Measurements from ENCODE around the gene IGF1R.

- no peak for TF ChIP-seq POLR2A (IDR thresholded peaks at IDR 0.05; ENCODE audit: low read depth, low read length)
- TF ChIP-seq EZH2 (IDR thresholded peaks at IDR 0.05; ENCODE audit: borderline replicate concordance, low read depth, low read length, severe bottlenecking) = no peak
- no peak for TF ChIP-seq POLR2AphosphoS5 (IDR thresholded peaks at IDR 0.05; ENCODE audit: insufficient read depth, low read depth, low read length)
- no peak for TF ChIP-seq CTCF (IDR thresholded peaks at IDR 0.05; ENCODE audit: extremely low read depth in 1 of 2, insufficient read depth in 1 of 2, low read depth in 1 of 2, low read length in 2 of 2)
- no peak for TF ChIP-seq MYC (IDR thresholded peaks at IDR 0.05; ENCODE audit: low read depth, low read length)
- no peak for TF ChIP-seq JUN (IDR thresholded peaks at IDR 0.05; ENCODE audit: borderline replicate concordance, insufficient read depth, insufficient read length, low read depth)
- TF ChIP-seq FOS (IDR thresholded peaks at IDR 0.05; ENCODE audit: borderline replicate concordance, insufficient read depth, low read length) = no peak
Measured at GRCh38 chr15:98722645-98723044, 74.3 kb downstream of the IGF1R start.
